Panc1 (cell line): ENCODE data around the gene MYRIP.

Experiments
- CTCF ChIP-seq: fragments of 450-650 bp; IDR thresholded peaks from 2 replicates; pipeline ENCODE4 v1.5.1; 2017; ENCODE audit warnings: mild to moderate bottlenecking
- POLR2AphosphoS5 ChIP-seq: IDR thresholded peaks from 2 replicates; pipeline ENCODE4 v1.6.1; 2012; ENCODE audit warnings: mild to moderate bottlenecking, low read depth, low read length, moderate library complexity
- REST ChIP-seq, 2 experiments: IDR thresholded peaks; 2 replicates each; pipeline ENCODE4 v1.6.1; 2011 to 2012; ENCODE audit warnings: low read depth in 2 of 2, control low read depth in 1 of 2, low read length in 1 of 2, mild to moderate bottlenecking in 1 of 2, moderate library complexity in 1 of 2; ENCODE audit not compliant: insufficient read depth in 1 of 2
- SIN3A ChIP-seq: IDR thresholded peaks from 2 replicates; pipeline ENCODE4 v1.6.1; 2012; ENCODE audit warnings: low read depth, mild to moderate bottlenecking, low read length, moderate library complexity, borderline replicate concordance; ENCODE audit not compliant: insufficient read depth

- TF ChIP-seq CTCF (no peak), SIN3A (no peak), POLR2AphosphoS5 (no peak), REST (IDR thresholded peaks at IDR 0.05; ENCODE audit: insufficient read depth in 1 of 2, low read depth in 2 of 2, low read length in 1 of 2) (no peak)
Observed at GRCh38 chr3:39907981-39908380, 98.6 kb downstream of the MYRIP start.
